ENCODE data around the gene BTBD3. TPM values are rescaled to one million over a fixed set of nuclear protein-coding genes. Genes with fewer than 3 reads are reported as not detected.

Gene BTBD3
- total RNA-seq, result 25.1 and 74.3 TPM in 2 replicates

GRCh38 chr20:11917663-11918062, at the start of gene BTBD3:
Gene BTBD3 (plus strand): TSS chr20:11917893. CDS start chr20:11918276, 383 bp downstream.
- DNase-seq (ENCODE audit: low read depth), result peak; percentile 68
- peak within 1 kb of the TSS; percentile 53 for H3K4me3 ChIP-seq (ENCODE audit: low read depth, low read length)
- TF ChIP-seq CTCF (IDR thresholded peaks at IDR 0.05; ENCODE audit: insufficient read depth, low read depth, low read length), result no peak

DNA sequence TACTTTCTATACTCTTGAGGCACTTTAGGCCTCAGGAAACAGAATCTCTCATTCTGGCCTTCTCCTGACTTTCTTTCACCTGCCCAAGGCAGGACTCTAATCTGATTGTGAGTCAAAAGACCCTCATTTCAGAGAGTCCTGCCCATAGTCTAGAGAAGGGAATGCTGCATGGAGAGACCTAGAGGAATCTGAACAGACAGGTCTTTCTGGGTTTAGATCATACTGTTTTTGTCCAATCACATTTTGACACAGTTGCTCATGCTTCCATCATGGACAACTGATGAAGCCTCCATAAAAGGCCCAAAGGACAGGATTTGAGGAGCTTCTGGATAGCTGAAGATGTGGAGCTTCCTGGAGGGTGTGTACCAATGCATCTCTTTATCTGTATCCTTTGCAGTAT, 48.1 kb upstream of the BTBD3 start:
- no peak for DNase-seq (ENCODE audit: low read depth)

DNA sequence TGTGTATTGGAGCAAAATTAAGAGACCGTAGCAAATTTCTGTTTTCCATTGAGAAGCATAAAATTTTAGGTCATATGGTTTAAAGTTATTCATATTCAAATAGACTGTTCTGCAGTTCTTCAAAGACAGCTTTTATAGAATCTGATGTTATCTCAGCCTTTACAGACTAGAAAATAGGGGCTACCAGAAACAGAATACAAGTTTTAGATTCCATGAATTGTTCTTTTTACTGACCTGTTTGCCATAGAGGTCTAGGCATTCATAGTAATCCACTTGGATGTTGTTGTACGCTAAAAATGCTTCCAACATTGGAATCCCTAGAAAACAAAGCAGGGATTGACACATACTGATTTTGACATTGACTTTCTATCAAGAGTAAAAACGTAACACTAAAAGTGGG, 47.3 kb upstream of the BTBD3 start:
- TF ChIP-seq CTCF (IDR thresholded peaks at IDR 0.05; ENCODE audit: insufficient read depth, low read depth, low read length), result no peak
- no peak for DNase-seq (ENCODE audit: low read depth)
- no peak overlapping the region for H3K4me3 ChIP-seq (ENCODE audit: low read depth, low read length)

More for the DNA sequence above, 48.1 kb upstream of the BTBD3 start:
- no peak overlapping the region for H3K4me3 ChIP-seq (ENCODE audit: low read depth, low read length)
- no peak for TF ChIP-seq CTCF (IDR thresholded peaks at IDR 0.05; ENCODE audit: insufficient read depth, low read depth, low read length)

GRCh38 chr20:11876555-11876954, 41.1 kb upstream of the BTBD3 start:
- no peak overlapping the region for H3K4me3 ChIP-seq (ENCODE audit: low read depth, low read length)
- no peak for DNase-seq (ENCODE audit: low read depth)
- no peak for TF ChIP-seq CTCF (IDR thresholded peaks at IDR 0.05; ENCODE audit: insufficient read depth, low read depth, low read length)

DNA sequence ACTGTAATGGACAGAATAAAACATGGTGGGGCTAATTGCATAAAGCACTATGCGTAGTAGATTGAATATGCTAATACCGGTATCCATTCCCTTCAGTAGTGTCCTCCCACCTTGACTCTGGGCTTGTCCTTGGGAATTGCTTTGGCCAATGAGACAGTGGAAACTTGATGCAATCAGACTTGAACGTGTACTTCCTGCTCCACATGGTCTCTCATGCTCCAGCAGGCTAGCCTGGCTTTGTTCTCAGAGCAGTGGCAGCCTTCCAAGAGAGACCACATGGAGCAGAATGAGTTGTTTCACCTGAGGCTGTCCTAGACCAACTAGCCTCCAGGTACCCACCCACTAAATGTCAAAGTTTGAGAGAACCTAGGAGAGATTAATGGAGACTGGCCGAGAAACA, 37.0 kb upstream of the BTBD3 start:
- no peak for TF ChIP-seq CTCF (IDR thresholded peaks at IDR 0.05; ENCODE audit: insufficient read depth, low read depth, low read length)
- peak; percentile 7 for DNase-seq (ENCODE audit: low read depth)
- H3K4me3 ChIP-seq (ENCODE audit: low read depth, low read length), result no peak overlapping the region

DNA sequence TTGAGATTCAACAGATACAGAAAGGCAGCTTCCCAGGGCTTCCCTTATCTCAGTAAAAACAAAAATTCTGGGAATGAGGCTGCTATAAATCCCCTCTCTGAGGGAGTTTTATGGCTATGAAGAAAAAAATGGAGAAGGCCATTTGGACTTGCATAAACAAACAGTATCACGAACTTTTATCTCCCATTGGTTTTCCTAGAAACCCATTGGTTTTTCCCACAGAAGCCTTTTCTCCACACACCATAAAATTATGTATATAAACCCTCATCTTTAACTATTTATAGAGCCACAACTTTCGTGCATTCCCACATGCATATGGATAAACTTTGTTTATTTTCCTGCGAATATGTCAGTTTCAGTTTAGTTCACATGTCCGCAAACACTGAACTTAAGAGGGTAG, 36.2 kb upstream of the BTBD3 start:
- H3K4me3 ChIP-seq (ENCODE audit: low read depth, low read length), result peak overlapping the region; percentile 14
- peak; percentile 92 for DNase-seq (ENCODE audit: low read depth)
- TF ChIP-seq CTCF (IDR thresholded peaks at IDR 0.05; ENCODE audit: insufficient read depth, low read depth, low read length), result no peak

DNA sequence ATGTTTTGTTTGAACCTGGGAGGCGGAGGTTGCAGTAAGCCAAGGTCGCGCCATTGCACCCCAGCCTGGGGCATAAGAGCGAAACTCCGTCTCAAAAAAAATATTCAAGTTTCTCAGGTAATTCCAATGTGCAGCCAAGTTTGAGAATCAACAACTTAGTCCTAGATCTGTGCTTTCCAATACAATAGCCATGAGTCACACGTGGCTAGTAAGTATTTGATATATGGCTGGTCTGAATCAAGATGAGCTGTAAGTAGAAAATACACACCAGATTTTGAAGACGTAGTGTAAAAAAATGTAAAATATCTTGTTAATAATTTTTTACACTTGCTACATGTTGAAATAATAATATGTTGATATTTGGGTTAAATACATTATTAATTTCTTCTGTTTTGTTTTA, 35.0 kb upstream of the BTBD3 start:
- TF ChIP-seq CTCF (IDR thresholded peaks at IDR 0.05; ENCODE audit: insufficient read depth, low read depth, low read length), result no peak
- no peak for DNase-seq (ENCODE audit: low read depth)
- no peak overlapping the region for H3K4me3 ChIP-seq (ENCODE audit: low read depth, low read length)
